ENCODE measurements around the gene FOXI1. TPM values are rescaled to one million over a fixed set of nuclear protein-coding genes. Genes with fewer than 3 reads are reported as not detected.
"Not testable (repeated sequence)": the region's sequence is repeated elsewhere in the genome, so short reads cannot be mapped to it uniquely, and the experiment has no call there.

The FOXI1 gene
- total RNA-seq, 1 donor from 2014 or later, result not detected

GRCh38 chr5:170137694-170138214, 32.1 kb downstream of the FOXI1 start:
- H3K9me3 ChIP-seq (ENCODE audit: insufficient read depth, low read depth, low read length), result no peaks in the 10 kb centered on the region
- DNase-seq (ENCODE audit: low read depth) (no peak), FAIRE-seq (no peak)
- H3K4me2 ChIP-seq (ENCODE audit: low read length), result no peak overlapping the region
- no peak overlapping the region for H3K9ac ChIP-seq (ENCODE audit: low read length)
- H3K4me3 Mint-ChIP-seq (ENCODE audit: unreplicated experiment), result no peak overlapping the region
- H3K79me2 ChIP-seq (ENCODE audit: insufficient read depth, low read length), result no peaks in the 10 kb centered on the region
- H3K4me1 Mint-ChIP-seq (ENCODE audit: low read depth, unreplicated experiment), result peaks cover 5% of the 10 kb centered on the region
- no peaks in the 10 kb centered on the region for H4K20me1 ChIP-seq (ENCODE audit: insufficient read depth, low read length)
- H3K4me1 ChIP-seq (ENCODE audit: insufficient read depth, low read length), result peaks cover 2% of the 10 kb centered on the region
- TF ChIP-seq CTCF (IDR thresholded peaks at IDR 0.05; ENCODE audit: insufficient read depth, low read depth, low read length) (no peak), EZH2 (IDR thresholded peaks at IDR 0.05; ENCODE audit: insufficient read depth, low read length) (no peak)
- H3K36me3 ChIP-seq (ENCODE audit: insufficient read depth, low read length), result no peaks in the 10 kb centered on the region
- H3K27me3 Mint-ChIP-seq (ENCODE audit: low read depth, unreplicated experiment), result peaks cover 6% of the 10 kb centered on the region
- no peak overlapping the region for H2AFZ ChIP-seq (ENCODE audit: low read depth, low read length)
- H3K4me3 ChIP-seq (ENCODE audit: insufficient read depth, low read depth, low read length), result no peak overlapping the region
- no peak overlapping the region for H3K27ac Mint-ChIP-seq (ENCODE audit: unreplicated experiment)
- H3K27me3 ChIP-seq (ENCODE audit: insufficient read depth, low read length), result no peaks in the 10 kb centered on the region
- H3K27ac ChIP-seq (ENCODE audit: low read depth, low read length), result no peak overlapping the region
- peaks cover 2% of the 10 kb centered on the region for H3K36me3 Mint-ChIP-seq (ENCODE audit: low read depth, unreplicated experiment)
- H3K9me3 Mint-ChIP-seq (ENCODE audit: unreplicated experiment), result peaks cover 2% of the 10 kb centered on the region

- no peak overlapping the region for H3K27ac Mint-ChIP-seq (ENCODE audit: unreplicated experiment)
- H3K4me3 Mint-ChIP-seq (ENCODE audit: unreplicated experiment), result no peak overlapping the region
- Histone ChIP-seq H3K36me3 (ENCODE audit: insufficient read depth, low read length) (no peaks in the 10 kb centered on the region), H4K20me1 (ENCODE audit: insufficient read depth, low read length) (no peaks in the 10 kb centered on the region), H3K9me3 (ENCODE audit: insufficient read depth, low read depth, low read length) (no peaks in the 10 kb centered on the region), H3K4me2 (ENCODE audit: low read length) (no peak overlapping the region), H2AFZ (ENCODE audit: low read depth, low read length) (no peak overlapping the region), H3K4me1 (ENCODE audit: insufficient read depth, low read length) (no peaks in the 10 kb centered on the region), H3K4me3 (ENCODE audit: insufficient read depth, low read depth, low read length) (no peak overlapping the region), H3K79me2 (ENCODE audit: insufficient read depth, low read length) (no peaks in the 10 kb centered on the region), H3K27ac (ENCODE audit: low read depth, low read length) (no peak overlapping the region), H3K27me3 (ENCODE audit: insufficient read depth, low read length) (no peaks in the 10 kb centered on the region), H3K9ac (ENCODE audit: low read length) (no peak overlapping the region)
- H3K9me3 Mint-ChIP-seq (ENCODE audit: unreplicated experiment), result peaks cover 2% of the 10 kb centered on the region
- peaks cover 2% of the 10 kb centered on the region for H3K36me3 Mint-ChIP-seq (ENCODE audit: low read depth, unreplicated experiment)
- FAIRE-seq, result no peak
- peaks cover 9% of the 10 kb centered on the region for H3K27me3 Mint-ChIP-seq (ENCODE audit: low read depth, unreplicated experiment)
- DNase-seq (ENCODE audit: low read depth), result no peak
- H3K4me1 Mint-ChIP-seq (ENCODE audit: low read depth, unreplicated experiment), result no peaks in the 10 kb centered on the region
- TF ChIP-seq CTCF (IDR thresholded peaks at IDR 0.05; ENCODE audit: insufficient read depth, low read depth, low read length) (no peak), EZH2 (IDR thresholded peaks at IDR 0.05; ENCODE audit: insufficient read depth, low read length) (no peak)
These were observed 32.6 kb downstream of the FOXI1 start for GRCh38 chr5:170138273-170138672.

GRCh38 chr5:170139786-170140335, 34.2 kb downstream of the FOXI1 start:
- no peaks in the 10 kb centered on the region for H3K4me1 Mint-ChIP-seq (ENCODE audit: low read depth, unreplicated experiment)
- H3K27me3 Mint-ChIP-seq (ENCODE audit: low read depth, unreplicated experiment), result peaks cover 8% of the 10 kb centered on the region
- peak overlapping the region; percentile 10 for H3K27ac Mint-ChIP-seq (ENCODE audit: unreplicated experiment)
- H3K4me3 Mint-ChIP-seq (ENCODE audit: unreplicated experiment), result no peak overlapping the region
- DNase-seq (ENCODE audit: low read depth) (no peak), FAIRE-seq (no peak)
- peaks cover 2% of the 10 kb centered on the region for H3K9me3 Mint-ChIP-seq (ENCODE audit: unreplicated experiment)
- no peak overlapping the region for H3K4me2 ChIP-seq (ENCODE audit: low read length)
- H2AFZ ChIP-seq (ENCODE audit: low read depth, low read length), result no peak overlapping the region
- H3K79me2 ChIP-seq (ENCODE audit: insufficient read depth, low read length), result no peaks in the 10 kb centered on the region
- no peaks in the 10 kb centered on the region for H3K36me3 ChIP-seq (ENCODE audit: insufficient read depth, low read length)
- no peaks in the 10 kb centered on the region for H3K27me3 ChIP-seq (ENCODE audit: insufficient read depth, low read length)
- no peak overlapping the region for H3K4me3 ChIP-seq (ENCODE audit: insufficient read depth, low read depth, low read length)
- TF ChIP-seq EZH2 (IDR thresholded peaks at IDR 0.05; ENCODE audit: insufficient read depth, low read length) (no peak), CTCF (IDR thresholded peaks at IDR 0.05; ENCODE audit: insufficient read depth, low read depth, low read length) (no peak)
- no peaks in the 10 kb centered on the region for H3K4me1 ChIP-seq (ENCODE audit: insufficient read depth, low read length)
- H3K9ac ChIP-seq (ENCODE audit: low read length), result no peak overlapping the region
- H3K9me3 ChIP-seq (ENCODE audit: insufficient read depth, low read depth, low read length), result no peaks in the 10 kb centered on the region
- no peaks in the 10 kb centered on the region for H4K20me1 ChIP-seq (ENCODE audit: insufficient read depth, low read length)
- peaks cover 2% of the 10 kb centered on the region for H3K36me3 Mint-ChIP-seq (ENCODE audit: low read depth, unreplicated experiment)
- H3K27ac ChIP-seq (ENCODE audit: low read depth, low read length), result no peak overlapping the region

- not testable (repeated sequence) for H3K4me3 Mint-ChIP-seq (ENCODE audit: unreplicated experiment); H3K9ac ChIP-seq (ENCODE audit: low read length); H3K27me3 ChIP-seq (ENCODE audit: insufficient read depth, low read length); H3K36me3 Mint-ChIP-seq (ENCODE audit: low read depth, unreplicated experiment); H3K27ac Mint-ChIP-seq (ENCODE audit: unreplicated experiment); H3K36me3 ChIP-seq (ENCODE audit: insufficient read depth, low read length); H3K27ac ChIP-seq (ENCODE audit: low read depth, low read length); H3K4me2 ChIP-seq (ENCODE audit: low read length); H3K9me3 ChIP-seq (ENCODE audit: insufficient read depth, low read depth, low read length); H3K27me3 Mint-ChIP-seq (ENCODE audit: low read depth, unreplicated experiment); H2AFZ ChIP-seq (ENCODE audit: low read depth, low read length); H3K9me3 Mint-ChIP-seq (ENCODE audit: unreplicated experiment); H4K20me1 ChIP-seq (ENCODE audit: insufficient read depth, low read length); H3K4me3 ChIP-seq (ENCODE audit: insufficient read depth, low read depth, low read length); H3K4me1 ChIP-seq (ENCODE audit: insufficient read depth, low read length); FAIRE-seq; H3K4me1 Mint-ChIP-seq (ENCODE audit: low read depth, unreplicated experiment); H3K79me2 ChIP-seq (ENCODE audit: insufficient read depth, low read length); DNase-seq (ENCODE audit: low read depth)
These were observed 35.5 kb downstream of the FOXI1 start for GRCh38 chr5:170141196-170141595.
